Suppressor macrophage treated with lipopolysaccharide for 4 hours (primary cell): ENCODE results near the gene FAM217A.

Source experiments
- DNase-seq: peaks from one replicate; pipeline ENCODE4 v3.0.0-alpha.2; 2020

FAM217A gene

GRCh38 chr6:4021133-4021853 is 57.6 kb downstream of the FAM217A start:
- peak; percentile 99 for DNase-seq

- no peak for DNase-seq
Observed at GRCh38 chr6:4020822-4021132, 58.2 kb downstream of the FAM217A start.

DNA sequence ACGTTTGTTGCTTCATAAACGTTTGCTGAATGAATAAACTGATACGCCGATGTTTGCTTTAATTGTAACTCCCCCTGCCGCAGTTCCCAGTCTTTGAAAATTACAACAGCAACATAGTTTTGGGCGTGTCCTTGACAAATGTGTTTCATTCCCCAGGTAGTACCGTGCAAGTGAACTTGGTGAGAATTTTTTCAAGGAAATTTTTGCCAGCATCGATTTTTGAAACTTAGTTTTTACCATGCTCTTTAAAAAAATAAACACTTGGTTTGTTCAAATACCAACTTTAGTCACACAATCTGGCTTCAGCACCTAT is 60.1 kb downstream of the FAM217A start:
- no peak for DNase-seq
